SW480 (cell line): Measurements from ENCODE around the gene CSNK1A1.
"Not testable (repeated sequence)": the region's sequence is repeated elsewhere in the genome, so short reads cannot be mapped to it uniquely, and the experiment has no call there.

Source experiments
- DNase-seq: peaks from one replicate; pipeline ENCODE4 v3.0.0-alpha.2; 2016; ENCODE audit warnings: low spot score

The CSNK1A1 gene

DNA sequence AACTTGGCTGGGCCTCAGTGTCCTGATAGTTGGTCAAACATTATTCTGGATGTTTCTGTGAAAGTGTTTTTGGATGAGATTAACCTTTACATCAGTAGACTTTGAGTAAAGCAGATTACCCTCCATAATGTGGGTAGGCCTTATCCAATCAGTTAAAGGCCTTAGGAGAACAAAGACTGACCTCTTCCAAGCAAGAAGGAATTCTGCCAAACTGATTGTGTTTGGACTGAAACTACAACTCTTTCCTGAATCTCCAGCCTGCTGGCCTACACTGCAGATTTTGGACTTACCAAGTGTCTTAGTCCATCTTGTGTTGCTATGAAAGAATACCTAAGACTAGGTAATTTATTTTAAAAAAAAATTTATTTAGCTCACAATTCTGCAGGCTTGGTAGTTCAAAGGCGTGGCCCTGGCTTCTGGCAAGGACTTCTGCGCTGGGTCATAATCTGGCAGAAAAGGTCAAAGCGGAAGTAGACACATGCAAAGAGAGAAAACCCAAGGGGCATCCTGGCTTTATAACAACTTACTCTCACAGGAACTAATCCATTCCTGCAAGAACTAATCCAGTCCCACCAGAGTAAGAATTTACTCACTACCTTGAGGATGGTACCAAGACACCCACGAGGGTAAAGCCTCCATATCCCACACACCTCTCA is 21.5 kb upstream of the CSNK1A1 start:
- DNase-seq = no peak

DNA sequence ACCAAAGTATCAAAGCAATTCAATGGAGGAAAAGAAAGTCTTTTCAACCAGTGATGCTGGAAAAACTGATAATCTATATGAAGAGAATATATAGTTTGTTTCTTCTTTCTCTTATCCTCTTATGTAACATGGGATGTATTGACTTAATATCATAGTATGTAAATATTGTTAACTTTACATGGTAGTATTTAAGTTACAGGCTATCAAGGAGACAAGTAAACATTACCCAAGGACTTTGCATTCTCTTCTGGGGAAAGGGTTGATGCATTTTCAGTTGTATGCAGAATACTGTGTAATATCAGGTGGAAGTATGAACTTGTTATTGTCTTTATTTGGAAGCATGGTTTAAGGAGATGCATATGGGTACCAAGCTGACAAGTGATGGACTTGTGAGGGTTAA is 20.9 kb upstream of the CSNK1A1 start:
- no peak for DNase-seq

DNA sequence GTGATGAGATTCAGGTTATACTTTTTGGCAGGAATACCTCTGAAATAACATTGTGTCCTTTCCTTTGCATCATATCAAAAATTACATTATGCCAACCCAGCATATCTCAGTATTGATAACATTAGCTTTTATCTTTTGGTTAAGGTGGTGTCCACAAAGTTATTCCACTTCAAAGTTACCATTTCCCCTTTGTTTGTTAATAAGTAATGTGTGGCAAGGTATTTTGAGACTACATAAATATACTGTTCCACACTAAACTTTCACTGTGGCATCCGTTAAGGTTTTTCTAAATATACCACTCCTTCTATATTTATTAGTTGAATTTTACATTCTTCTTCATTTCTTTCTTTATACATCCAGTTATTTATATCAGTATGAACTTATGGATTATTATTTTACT is 16.0 kb upstream of the CSNK1A1 start:
- no peak for DNase-seq

DNA sequence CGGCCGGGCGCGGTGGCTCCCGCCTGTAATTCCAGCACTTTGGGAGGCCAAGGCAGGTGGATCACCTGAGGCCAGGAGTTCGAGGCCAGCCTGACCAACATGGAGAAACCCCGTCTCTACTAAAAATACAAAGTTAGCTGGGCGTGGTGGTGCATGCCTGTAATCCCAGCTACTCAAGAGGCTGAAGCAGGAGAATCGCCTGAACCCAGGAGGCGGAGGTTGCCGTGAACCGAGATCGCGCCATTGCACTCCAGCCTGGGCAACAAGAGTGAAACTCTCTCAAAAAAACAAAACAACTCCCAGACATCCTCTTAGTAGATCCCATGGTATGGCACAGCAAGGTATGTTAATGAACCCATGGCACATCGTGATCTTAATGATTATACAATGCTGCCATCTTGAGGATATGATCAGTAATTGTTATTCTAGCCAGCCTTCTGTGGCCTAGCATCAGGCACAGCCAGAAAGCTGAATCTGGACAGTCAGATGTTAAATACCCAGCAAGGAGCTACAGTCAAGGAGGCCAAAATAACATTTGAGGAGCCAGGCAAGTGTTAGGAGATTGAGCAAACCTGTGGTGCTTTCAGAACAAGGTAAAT is 13.4 kb upstream of the CSNK1A1 start:
- DNase-seq = peak; percentile 87

DNA sequence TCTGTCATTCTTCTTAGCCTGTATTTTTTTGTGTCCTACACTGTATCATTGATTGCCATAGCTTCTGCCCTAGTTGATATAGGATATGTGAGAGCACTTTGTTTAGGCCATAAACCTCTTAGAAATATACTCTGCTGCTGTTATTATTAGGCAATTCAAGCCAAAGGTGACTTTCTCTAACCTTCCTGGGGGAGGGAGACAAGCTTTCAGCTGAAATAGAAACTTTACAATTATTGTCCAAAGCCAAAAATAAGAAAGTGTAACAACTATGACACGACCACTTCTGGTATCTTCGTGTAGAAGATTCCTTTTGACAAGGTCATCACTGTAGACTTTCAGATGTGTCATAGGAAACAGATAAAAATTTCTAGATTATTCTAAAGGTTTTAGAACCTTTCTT is 12.2 kb upstream of the CSNK1A1 start:
- DNase-seq = no peak

DNA sequence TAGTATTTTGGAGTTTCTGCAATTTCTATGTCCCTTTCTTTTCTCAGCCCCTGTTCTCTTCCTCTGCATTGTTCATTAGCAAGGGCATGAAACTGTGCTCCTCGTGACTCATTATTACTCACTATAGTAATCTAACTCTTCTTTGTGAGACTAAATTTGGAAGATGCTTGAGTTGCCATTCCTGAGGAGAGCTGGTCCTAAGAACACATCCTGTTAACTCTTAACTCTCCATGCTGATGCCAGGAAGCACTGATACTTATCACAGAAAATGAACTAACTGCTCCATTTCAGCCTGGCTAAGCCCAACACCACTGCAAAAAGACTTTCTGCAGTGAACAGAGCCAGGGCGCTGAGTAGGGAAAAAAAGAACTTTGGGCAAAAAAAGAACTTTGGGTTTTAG is 10.6 kb upstream of the CSNK1A1 start:
- DNase-seq = peak; percentile 88

DNA sequence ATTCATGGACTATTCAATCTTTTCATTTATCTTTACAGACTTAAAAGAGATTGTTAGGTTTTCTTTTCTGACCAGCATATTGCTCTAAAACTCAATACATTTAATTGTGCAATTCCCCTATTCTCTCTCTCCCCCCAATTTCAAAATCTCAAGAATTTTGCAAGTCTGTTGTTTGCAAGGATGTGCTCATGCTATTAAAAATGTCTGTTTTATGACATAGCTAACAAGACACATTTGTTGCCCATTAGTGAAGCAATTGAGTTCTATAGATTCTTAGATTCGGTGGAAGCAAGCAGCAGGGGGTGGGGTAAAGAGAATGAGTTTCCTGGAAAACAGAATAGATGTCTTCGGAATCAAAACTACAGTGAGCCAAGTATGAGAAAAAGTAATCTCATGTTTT is 8.5 kb upstream of the CSNK1A1 start:
- no peak for DNase-seq

DNA sequence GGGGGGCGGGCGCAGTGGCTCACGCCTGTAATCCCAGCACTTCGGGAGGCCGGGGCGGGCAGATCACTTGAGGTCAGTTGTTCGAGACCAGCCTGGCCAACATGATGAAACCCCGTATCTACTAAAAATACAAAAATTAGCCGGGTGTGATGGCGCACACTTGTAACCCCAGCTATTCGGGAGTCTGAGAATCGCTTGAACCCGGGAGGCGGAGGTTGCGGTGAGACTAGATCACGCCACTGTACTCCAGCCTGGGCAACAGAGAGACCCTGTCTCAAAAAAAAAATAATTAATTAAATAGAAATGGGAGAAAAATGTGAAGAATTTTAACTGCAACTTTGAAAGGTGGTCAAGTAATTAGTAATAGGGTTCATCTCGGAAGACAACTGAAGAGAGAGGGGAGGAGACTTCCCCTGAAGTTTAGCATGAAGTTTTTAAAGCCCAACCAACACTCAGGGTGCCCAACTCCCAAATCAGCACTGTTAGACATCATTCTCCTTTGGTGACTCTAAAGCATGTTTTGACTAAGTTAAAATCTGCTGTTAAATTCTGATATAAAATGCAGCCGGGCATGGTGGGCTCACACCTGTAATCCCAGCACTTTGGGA is 1.4 kb upstream of the CSNK1A1 start:
- no peak for DNase-seq

DNA sequence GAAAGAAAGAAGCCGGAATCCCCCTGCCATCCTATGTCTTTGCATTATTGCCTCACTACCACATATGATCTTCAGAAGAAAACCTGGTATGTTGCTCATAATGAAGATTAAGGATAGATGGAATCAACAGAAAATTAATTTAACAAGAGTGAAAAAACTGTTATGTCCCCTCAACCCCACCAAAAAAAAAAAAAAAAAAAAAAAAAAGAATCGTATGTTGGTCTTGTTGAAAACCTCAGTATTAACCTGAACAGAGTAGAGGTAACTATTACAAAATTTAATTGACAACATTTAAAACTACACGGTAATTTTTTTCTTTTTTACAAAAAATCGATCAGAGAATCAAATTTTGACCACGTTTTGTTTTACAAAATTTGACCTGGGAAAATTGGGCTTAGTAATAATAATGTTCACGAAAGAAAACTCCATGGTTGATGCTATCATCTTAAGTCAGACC is 827 bp upstream of the CSNK1A1 start:
- DNase-seq = no peak

DNA sequence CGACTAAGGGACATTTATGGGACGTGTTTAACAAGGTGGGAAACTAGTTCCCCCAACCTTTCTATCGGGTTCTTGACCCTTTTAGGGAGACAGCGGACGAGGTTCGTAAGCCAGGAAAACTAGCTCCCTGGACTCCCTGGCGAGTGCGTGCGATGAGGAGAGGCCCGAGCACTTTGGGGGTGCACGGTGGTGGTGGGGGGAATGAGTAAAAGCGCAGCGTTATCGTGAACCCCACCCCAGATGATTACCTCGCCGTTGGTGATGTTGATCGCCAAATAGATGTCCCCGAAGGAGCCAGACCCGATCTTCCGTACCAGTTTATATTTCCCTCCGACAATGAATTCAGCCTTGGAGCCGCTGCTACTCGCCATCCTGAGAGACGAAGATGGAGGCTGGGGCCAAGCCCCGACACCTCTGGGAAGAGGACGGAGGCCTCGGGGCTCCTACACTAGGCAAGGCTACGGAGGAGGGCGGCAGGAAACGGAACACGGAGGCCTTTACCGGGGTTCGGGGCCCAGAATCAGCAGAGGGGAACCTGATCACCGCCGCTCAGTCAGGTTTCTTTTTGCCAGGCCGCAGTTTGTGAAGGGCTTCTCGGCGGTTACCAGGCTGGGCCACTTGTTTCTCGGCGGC is 529 bp downstream of the CSNK1A1 start:
- DNase-seq = no peak

DNA sequence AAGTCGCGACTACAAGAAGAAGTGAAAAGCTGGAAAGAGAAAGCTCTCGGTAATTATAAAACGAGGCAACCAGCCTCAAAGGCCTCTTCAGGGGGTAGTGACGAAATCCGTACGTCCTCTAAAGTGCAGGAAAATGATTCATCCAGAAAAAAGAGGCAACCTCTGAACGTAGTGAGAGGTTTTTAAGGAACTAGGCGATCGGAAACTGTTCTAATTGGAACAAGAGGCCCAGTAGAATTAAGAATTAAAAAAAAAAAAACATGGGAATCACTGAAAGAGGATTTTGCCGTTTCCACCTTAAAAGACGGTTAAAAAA is 1.0 kb downstream of the CSNK1A1 start:
- DNase-seq = peak; percentile 34

DNA sequence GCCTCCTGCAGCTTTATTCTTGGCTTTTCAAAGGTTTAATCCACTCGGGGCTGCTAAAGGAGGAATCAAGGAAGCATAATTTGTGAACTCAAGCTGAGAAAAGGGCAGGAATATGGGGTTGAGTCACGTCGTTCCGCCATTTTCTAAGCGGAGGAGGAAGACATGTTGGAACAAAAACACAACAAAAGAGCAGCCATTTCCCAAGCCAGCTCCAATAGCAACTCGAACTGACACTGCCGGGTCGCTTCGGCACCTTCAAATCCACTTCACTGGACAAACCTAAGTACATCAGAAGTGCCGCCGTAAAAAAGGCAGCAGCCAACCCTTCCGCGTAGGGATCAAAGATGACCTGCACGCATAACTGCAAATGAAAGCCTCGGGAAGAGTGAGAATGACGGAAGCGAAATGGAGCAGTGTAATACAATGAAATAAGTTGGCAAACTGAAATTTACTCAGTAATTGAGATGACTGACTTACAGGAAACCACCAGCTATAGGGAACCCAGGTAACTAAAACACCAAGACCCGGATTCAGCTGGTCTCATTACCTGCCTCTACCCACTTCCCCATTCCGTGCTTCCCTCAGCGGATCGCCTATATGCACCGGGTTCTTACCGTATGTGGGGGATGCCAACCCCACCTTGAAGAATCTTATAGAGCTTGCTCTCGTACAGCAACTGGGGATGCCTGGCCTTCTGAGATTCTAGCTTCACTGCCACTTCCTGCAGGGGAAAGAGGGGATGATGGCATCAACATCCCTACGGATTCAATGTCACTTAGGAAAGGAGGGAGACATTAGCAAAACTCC is 1.6 kb downstream of the CSNK1A1 start:
- peak; percentile 72 for DNase-seq

DNA sequence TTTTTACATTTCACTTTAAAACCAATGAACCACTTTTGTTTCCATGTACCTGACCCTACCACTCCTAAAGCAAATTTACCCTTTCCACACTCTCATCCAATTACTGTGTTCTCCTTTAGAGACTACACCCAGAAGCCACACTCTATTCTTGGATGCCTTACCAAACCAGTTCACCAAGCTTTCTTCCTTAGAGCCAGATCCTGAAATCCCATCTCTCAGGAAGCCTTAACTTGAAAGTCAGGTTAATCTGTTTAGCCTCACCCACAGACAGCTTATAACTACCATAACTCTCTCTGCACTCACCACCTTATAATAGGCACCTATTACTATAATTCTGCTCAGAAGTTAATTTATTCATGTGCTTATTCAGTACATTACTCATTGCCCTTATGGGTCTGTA is 4.3 kb downstream of the CSNK1A1 start:
- DNase-seq = no peak

DNA sequence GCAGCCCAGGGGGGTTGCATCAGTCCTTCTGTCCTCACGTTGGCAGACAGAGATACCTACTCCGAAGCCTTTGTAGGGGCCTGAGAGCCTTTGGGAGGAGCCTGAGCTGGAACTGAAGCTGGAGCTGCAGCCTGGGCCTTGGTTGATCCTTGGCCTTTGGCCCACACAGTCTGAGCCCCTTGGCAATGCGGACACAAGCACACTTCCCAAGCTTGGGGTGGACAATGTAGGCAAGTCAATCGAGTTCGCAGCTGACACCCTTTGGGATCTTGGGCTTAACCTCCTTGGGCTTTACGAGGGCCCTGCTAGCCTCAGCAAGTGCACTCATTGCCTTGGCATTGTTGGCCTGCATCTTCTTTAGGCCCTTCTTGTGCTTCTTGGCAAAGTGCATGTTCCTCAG is 5.9 kb downstream of the CSNK1A1 start:
- no peak for DNase-seq

DNA sequence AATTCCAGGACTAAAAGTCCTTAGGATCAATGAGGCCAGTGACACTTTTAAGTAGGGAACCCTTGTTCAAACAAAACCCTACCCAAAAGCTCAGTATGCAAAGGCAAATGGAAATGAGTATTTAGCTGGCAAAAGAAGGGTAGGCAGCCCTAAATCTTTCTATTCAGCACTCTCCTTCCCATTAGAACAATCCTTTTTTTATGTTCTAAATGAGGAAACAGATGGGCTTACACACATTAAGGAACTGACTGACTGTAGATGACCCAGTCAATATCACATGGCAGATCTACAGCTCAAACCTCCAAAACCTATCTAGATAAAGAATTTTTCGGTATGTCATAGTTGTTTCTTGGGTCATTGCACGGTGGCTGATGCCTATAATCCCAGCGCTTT is 7.2 kb downstream of the CSNK1A1 start:
- DNase-seq = no peak

DNA sequence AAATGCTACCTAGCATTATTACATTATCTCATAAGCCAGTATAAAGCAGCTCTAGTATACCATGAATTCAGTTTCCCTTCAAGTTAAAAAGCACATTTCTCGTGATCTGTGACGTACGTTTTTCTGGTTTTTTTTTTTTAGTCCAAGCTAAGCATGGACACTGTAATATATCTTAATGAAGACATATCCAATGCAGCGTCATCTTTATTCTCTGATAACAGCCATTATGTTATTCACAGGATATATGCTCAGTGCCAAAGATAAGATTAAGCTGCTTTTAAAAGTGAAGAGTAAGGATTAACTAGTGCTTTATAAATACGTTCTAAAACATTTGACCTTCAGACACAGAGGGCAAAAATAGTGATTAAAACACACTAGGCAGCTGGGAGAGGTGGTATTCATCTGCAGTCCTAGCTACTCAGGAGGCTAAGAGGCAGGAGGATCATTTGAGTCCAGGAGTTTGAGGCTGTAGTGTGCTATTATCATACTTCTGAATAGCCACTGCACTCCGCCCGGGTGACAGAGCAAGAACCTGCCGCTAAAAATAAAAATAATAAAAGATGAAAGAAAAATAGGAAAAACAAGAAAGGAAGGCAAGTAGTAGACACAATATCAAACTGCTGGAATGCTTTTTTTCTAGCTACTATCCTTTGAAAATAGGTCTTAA is 7.7 kb downstream of the CSNK1A1 start:
- no peak for DNase-seq

DNA sequence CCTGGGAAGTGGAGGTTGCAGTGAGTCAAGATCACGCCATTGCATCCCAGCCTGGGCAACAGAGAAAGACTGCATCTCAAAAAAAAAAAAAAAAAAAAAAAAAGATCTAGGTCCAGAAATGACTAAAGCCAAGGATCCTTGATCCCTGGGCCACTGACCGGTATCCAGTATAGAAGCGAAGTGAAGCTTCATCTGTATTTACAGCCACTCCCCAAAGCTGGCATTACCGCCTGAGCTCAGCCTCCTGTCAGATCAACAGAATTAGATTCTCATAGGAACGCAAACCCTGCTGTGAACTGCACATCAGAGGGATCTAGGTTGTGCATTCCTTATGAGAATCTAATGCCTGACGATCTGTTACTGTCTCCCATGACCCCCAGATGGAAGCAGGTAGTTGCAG is 9.3 kb downstream of the CSNK1A1 start:
- no peak for DNase-seq

DNA sequence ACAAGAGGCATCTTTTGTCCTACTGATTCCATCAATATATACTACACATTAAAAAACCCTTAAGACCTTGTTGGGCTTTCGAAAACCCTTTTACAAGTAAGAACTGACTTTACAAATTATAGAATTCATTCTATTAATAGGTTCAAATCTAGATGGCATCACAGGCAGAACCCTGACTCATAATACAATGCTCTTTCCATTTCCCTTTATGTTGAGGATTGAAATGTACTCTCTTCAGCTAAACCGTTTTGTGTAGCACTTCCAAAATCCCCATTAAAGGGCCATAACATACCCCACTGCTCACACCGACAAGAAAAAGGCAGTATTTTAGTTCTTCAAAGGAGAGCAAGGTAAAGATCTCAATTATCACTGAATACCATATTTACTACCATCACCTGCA is 11.2 kb downstream of the CSNK1A1 start:
- DNase-seq = no peak

DNA sequence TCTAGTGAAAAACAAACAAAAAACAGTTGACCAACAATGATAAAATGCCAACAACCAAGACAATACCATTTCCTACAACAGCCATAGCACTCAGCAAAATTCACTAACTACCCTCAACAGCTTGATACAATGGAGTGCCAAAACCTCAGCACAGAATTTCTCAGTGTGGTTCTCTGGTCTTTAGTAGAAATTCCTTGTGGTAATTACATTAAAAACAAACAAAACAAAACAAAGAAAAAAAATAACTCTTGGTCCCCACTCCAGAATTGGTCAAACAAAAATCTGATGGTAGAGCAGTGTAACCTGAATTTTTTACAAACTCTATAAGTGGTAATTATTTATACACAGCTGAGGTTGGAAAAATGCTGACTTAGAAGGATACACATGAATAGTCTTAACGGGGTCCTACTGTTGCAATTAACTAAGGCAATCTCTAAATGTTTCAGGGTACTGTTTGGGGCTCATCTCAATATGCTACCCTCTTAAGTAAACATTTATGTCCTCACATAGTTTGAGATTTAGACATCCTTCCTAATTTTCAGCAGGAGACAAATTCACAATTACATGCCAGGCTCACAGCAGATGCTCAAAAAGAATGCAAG is 13.8 kb downstream of the CSNK1A1 start:
- no peak for DNase-seq

DNA sequence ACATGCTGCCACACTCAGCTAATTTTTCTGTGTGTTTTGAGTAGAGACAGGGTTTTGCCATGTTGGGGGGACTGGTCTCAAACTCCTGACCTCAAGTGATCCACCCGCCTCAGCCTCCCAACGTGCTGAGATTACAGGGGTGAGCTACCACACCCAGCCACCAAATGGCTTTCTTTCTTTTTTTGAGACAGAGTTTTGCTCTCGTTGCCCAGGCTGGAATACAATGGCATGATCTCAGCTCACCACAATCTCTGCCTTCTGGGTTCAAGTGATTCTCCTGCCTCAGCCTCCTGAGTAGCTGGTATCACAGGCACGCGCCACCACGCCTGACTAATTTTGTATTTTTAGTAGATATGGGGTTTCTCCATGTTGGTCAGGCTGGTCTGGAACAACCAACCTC is 15.5 kb downstream of the CSNK1A1 start:
- not testable (repeated sequence) for DNase-seq

DNA sequence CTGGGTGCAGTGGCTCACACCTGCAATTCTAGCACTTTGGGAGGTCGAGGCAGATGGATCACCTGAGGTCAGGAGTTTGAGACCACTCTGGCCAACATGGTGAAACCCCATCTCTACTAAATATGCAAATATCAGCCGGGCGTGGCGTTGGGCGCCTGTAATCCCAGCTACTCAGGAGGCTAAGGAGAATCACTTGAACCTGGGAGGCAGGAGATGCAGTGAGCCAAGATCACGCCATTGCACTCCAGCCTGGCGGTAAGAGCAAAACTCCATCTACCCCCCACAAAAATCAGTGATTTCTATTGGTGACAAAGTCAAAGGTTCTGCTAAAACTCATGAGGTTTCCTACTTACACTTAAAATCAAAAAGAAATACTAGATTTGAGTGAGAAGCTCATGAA is 18.8 kb downstream of the CSNK1A1 start:
- no peak for DNase-seq

DNA sequence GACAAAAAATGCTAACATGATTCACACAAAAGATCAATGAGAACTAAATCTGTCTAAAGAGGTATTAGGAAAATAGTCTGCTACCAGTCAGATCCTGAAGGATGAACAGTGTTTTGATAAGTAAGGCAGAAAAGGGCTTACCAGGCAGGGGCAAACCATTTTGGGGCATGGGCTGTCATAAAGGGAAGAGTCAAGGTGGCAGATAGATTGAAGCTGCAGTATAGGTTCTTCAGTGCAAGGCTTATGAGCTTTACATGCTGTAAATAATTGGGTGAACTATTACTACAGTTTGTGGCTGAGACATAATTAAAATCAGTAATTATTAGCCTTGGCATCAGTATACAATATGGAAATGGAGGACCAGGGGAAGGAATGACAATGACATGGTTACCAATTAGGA is 21.8 kb downstream of the CSNK1A1 start:
- DNase-seq = no peak
